ENCODE results near the gene SLC36A4.
"Not testable (repeated sequence)": the region's sequence is repeated elsewhere in the genome, so short reads cannot be mapped to it uniquely, and the experiment has no call there.

SLC36A4 gene

DNA sequence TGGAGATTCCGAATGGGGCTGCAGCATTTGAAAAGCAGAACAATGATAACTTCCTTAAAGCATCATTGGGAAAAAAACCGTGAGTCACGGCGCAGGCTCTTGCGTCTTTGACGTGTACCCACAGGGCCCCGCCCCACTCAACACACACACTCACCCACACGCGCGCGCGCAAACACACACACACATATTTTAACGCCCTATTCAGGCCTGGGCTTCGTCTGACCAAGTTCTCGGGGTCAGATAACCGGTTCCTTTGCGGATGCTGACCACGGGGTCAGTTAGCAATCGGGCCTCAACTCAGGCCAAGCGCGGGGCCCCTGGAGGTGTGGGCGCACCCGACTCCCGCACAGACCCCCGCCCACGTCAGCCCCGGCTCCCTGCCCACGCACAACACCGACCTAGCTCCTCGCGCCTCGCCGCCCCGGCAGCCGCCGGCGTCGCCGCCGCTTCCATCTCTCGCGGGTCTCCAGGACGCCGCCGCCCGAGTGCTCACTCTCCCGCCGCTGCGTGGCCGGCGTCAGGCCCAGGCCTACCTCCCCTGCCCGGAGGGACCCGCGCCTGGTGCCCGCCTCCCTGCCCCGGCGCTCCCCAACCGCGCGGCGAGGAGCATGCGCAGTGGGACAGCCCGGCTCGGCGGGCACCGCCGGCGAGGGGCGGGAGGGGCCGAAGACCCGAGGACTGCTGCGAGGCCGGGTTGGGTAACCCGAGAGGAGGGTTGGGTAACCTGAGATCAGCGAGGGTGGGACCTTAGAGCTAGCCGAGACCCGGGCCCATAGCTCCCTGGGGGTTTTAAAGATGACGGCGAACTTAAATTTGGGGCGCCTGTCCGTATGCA is at the start of gene SLC36A4:
Gene SLC36A4, minus strand, starts transcription at position 612 of the 835 bp plus-strand sequence. Its CDS starts 159 bp downstream, at position 453.
- peak; percentile 93 for DNase-seq

DNA sequence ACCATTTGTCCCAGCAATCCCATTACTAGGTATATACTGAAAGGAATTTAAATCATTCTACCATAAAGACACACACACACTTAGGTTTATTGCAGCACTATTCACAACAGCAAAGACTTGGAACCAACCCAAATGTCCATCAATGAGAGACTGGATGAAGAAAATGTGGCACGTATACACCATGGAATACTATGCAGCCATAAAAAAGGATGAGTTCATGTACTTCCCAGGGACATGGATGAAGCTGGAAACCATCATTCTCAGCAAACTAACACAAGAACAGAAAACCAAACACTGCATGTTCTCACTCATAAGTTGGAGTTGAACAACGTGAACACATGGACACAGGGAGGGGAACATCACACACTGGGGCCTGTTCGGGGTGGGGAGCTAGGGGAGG is 49.0 kb upstream of the SLC36A4 start:
- DNase-seq, result not testable (repeated sequence)

DNA sequence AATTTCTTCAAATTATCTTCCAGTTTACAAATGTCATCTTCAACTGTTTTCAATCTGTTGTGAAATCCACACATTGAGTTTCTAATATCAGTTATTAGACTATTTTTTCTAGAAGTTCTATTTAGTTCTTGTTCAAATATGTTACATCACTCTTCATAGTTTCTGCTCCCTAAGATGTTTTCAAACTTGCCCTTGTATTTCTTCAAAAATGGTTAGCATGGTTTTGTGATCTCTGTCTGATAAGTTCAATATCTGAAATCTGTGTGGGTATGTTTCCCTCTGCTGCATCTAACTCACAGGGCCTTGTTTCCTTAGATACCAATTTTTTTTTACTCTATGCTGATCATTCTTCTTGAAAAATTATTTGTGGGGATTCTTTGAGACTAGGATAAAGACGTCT is 46.2 kb upstream of the SLC36A4 start:
- DNase-seq, result no peak

DNA sequence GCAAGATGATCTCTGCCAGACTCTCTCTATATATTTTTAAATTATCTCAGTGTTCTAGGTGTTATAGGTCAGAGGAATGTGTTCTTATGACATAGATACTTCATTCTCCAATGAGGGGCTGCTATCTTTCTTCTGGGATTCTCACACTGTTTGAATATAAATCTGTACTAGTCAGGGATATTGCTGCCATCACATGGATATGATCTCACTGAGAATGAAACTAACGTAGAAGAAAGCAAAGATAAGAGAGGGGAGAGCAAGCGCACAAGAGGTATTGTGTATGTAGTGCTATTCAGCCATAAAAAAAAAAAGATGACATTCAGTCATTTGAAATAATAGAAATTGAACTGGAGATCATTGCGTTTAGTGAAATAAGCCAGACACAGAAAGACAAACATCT is 42.2 kb upstream of the SLC36A4 start:
- no peak for DNase-seq

DNA sequence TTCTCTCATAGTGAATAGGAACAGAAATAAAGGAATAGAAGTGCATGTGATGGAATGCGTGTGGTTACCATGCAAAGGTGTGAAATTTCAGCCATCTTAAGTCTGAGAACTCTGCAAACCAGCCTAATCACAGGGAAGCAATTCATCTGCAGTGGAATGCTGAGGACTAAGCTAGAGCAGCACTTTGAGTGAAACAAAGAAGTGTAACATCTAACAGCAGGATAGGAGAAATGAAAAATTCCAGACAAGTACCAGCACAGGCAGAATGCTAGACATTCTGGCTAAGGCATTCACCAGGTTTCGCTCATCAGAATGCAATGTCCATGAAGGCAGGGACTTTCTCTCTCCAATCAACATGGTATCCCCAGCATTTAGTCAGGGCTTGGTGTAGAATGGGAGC is 41.2 kb upstream of the SLC36A4 start:
- no peak for DNase-seq

DNA sequence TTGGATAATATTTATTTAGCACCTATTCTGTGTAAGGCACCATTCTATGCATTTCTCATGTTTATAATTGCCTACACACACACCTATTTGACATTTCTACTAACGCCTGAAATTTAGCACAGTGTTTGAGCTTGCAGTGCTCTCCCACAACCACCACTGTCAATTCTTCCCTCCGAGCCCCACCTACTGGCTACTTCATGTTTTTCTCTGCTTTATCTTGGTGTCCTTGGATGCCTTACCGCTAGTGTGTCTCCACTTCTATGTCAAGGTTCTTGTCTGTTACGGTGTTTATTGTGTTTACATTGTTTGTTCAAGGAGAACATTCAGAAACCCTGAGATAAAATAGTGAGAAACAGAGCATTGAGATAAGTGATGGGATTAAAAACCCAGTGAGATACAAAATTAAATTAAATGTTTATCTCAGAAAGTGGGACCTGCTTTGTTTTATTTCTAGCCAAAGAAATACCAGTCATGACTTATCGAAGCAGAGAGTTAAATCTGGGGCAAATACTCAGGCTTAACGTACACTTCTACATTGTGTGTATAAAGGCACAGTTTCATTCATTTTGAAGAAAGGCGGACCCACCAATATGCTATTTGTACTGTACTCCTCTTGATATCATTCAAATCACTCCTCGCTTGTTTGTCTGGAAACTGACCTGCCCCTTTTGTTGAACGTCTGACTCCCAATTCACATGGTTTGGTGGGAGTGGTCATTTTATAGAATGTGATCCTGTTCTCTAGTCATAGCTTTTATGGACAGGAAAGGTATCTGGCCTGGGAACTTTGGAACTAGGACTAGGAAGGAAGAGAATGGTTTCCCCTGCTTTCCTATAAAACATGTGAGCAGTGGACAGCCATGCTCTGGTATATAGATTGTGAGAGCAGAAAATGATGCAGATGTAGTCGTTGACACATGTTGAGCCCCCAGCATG is 39.2 kb upstream of the SLC36A4 start:
- DNase-seq, result peak; percentile 30

DNA sequence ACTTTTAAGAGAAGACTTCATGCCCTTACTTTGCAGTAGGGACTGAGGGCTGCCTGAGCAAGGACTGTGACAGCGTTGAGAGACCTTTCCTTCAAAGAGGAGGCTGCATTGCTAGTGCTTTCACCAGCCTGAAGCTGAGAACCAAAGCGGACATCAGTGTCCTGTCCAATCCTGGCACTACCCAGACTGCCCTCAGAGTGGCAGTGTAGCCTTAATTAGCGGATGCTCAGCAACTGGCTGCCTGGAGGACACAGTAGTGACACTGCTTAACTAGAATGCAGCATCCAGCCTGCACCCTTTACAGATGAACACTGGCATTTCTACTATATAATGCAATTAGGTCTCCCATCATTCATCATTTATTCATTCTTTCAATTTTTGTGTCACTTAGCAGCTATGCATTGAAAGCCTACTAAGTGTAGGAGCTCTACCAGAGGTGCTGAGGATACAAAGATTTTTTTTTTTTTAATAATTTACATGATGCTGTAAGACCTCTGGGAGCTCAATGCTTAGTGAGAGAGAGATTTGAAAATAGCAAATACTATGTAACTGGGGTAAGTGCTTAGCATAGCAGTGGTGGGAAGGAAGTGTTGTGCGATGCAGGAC is 36.9 kb upstream of the SLC36A4 start:
- DNase-seq, result peak; percentile 74

DNA sequence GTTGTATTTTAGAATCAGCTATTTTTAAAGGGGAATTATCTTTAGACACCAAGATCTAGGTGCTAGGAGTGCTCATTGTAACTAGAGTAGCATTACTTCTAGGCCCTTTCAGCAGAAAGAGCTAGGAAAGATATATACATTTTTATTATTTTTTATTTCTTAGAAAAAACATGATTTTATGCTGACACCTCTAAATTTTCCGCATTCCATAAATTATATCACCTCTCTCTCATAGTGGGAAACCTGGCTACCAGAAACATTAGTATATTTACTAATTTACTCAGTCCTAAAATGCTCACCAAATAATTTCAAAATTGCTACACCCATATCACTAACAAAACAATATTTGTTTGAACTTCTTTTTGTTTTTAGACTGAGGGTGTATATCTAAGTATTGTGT is 32.1 kb upstream of the SLC36A4 start:
- no peak for DNase-seq

DNA sequence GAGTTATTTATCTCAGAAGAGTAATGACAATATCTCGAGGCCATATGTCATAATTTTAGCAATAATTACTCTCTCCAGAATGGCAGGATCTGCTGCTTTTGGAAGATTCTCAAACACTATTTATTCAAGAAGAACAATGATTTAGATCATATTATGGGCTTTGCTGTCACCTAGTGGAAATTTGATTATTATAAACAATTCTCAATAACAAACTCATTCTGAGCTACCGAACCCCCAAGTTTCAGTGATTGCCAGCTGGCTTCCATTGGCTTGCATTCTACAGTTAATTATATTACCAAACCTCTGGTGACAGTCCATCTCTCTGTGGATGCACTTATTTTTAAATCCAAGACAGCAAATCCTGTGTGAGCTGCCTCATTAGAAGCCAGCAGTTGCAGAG is 27.9 kb upstream of the SLC36A4 start:
- peak; percentile 20 for DNase-seq

DNA sequence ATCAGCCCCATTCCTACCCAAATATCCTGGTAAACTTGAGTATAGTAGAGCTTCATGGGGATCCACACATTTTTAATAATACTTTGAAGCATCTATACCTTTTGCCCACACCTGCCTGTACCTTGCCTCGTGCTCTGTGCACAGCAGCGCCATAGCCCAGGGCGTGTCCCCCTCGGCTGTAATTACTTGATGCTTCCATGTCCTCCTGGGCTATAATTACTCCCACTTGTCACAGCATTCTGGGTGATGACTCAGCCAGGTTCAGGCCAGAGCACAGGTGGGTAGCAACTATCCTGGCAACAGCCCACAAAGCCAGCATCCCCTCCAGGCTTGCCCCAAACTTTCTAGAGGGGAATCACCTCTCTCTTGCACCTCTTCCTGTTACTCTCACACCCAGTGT is 23.7 kb upstream of the SLC36A4 start:
- DNase-seq, result no peak

DNA sequence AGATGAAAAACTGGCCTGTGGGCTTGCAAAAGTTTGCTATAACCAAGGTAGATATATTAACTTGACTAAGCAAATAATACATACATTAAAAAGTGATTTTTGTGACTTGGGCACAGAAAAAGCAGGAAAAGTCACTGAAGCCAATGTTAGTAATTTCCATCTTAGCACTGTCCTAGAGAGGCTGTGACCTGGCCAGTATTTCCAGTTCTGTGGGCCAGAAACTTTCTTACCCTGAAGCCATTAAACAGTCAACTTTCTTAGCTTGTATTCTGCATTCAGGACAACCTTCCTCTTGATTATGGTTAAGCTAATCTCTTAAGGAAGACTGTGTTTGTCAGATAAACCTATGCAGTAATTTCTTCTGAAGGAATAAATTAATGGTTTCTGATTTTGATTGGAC is 22.3 kb upstream of the SLC36A4 start:
- DNase-seq, result no peak

DNA sequence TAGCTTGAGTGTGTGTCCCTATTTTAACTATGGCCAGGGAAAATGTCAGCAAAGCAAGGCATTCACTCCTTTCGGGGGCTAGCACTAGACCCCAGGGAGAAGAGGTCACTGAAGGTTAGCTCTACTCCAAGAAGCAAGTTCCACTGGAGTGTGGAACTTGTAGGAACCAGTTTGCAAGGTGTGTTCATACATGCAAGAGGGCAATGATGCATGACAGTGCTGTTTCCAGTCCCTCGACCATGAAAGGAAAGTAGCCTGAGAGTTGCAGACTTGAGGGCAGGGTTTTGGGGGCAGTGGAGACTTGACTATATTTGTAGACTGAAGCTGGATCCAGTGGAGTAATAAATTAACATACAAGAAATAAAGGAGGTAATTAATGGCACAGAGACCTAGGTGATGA is 21.6 kb upstream of the SLC36A4 start:
- DNase-seq, result no peak

DNA sequence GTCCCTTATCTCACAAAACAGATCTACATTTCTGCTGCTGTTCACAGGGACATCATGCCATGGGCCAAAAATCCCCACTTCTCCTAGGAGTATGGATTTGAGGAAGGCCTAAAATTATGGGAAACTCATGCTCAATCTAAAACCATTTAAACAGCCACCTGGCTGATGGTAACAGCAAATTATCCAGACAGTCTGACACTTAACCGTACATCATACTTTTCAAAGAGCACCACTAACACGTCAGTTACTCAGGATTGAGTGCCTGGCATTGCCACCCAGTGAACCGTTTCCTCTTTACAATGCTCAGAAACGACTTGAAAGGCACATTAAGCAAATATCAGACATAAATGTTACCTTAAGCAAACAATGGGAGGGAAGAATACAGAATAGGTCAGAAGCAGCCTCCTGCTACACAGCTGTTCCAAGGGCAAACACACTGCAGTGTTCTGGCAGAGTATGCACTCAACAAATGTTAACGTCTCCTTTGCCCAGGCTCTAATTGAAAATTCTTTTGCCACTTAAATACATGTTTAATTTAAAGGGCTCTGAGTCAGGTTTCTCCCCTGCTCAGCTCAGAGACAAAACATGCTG is 18.8 kb upstream of the SLC36A4 start:
- no peak for DNase-seq

DNA sequence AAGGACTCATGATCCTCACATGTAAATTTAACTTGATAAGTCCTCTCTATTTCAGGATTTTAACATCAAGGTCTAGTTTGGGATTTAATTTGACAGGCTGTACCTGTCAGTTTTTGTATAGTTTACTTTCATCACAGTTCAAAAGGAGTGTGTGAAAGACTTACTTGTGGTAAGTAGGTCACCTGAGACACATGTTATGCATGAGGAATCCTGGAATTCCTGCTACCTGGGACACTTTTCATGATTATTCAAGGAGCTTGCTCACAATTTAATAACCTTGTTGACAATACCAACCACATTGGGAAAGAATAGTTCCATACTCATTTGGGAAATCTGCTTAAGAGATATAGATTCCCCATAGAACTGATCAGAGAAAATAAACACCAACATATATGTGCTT is 15.8 kb upstream of the SLC36A4 start:
- DNase-seq, result no peak

DNA sequence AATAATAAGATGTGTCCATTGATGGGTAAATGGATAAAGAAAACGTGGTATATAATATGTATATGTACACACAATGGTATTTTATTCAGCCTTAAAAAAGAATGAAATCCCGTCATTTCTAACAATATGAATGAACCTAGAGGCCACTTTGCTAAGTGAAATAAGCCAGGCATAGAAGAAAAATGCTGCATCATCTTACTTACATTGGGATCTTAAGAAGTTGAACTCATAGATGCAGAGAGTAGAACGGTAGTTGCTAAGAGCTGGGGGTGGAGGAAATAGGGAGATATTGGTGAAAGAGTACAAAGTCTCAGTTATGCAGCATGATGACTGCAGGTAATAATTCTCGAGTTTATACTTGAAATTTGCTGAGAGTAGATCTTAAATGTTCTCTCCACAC is 14.3 kb upstream of the SLC36A4 start:
- no peak for DNase-seq

DNA sequence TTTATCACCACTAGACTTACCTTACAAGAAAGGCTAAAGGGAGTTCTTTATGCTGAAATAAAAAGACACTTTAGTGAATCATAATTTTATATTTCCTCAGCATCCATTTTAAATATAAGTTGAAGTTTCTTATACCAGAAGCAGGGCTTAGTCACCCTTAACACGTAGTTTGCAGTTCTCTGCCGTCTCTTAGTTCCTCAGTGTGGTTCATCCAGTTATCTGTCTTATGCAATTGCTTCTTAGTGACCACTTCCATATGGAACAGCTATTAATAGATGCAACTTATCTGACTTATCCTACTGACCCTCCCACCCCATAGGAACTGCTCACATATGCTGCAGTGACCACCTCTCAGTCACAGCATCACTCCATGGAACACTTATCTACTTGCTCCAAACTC is 11.7 kb upstream of the SLC36A4 start:
- no peak for DNase-seq

DNA sequence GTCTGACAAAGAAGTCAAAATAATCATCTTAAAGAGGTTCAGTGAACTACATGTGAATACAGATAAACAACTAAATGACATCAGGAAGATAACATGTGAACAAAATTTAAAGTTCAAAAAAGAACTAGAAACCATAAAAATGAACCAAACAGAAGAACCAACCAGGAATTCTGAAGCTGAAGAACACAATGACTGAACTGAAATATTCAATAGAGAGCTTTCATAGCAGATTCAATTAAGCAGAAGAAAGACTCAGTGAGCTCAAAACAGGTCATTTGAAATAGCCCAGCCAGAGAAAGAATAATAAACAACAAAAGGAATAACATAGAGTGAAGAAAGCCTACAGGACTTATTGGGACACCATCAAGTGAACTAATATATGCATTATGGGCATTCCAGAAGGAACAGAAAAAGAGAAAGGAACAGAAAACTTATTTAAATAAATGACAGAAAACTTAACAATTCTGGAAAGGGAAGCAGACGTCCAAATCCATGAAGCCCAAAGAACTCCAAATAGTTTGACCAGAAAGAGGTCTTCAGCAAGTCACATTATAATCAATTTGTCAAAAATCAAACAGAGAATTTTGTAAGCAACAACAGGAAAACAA is 11.0 kb upstream of the SLC36A4 start:
- no peak for DNase-seq

DNA sequence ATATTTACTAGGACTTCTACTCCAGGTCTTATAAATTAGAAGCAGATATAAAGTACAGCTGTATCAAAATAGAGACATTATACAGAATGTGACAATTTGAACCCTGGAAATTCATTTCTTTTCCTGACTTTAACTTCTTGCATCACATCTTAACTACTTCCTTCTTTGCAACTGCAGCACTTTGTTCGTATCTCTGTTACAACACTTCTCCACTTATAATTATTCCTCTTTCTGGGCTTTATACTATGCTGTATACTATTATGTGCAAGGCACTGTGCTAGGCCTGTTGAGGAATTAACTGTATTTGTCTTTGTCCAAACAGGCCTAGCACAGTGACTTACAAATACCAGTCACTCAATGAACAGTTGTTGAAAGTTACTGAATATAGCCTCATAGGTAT is 1.8 kb upstream of the SLC36A4 start:
- DNase-seq, result no peak

DNA sequence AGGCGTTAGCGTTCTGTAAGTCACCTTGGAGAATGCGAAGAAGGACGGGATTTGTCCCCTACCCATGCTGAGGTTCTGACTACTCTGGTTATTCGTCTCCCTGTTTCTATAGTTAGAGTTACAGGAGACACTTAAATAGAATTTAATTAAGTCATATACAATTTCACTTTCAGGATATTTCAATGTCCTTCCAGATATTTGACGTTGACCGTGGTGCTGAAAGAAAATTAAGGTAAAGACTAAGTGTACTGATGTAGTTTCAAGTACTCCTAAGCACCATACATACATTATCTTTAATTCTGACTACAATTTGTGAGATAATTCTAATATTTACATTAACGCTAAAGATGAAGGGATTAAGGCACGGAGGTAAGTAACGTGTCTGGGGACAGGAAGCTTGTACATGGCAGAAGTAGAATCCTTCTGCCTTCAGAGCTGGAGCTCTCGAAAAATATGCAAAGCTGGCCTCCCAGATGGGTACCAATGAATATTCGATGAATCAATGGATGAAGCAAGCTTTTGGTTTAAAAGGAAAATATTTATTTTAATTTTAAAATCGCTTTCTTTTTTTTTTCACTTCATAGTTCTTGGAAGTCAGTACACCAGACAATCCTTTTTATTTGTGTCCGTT is 539 bp upstream of the SLC36A4 start:
- peak; percentile 23 for DNase-seq

DNA sequence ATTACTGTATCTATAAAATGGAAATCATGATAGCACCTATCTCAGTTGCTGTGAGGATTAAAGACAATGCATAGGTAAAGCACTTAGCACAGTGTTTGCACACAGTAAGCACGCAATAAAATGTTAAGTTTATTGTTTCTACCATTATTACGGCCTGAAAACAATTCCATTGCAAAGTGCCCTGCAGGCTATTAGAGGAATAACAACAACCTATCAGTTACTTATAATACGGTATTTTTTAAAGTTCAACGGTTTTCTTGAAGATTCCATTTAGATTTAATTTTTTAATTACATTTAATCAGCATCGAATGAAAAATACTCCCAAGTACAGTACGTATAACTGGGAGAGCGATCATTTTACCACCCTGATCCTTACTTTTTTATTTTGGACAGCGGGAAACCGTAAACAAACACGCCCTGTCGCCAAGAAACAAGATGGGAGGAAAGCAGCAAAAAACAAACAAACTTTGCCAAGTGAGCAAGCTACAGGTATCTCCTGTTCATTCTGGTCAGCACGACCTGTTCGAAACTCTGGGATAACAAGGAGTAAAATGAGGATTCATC is 893 bp downstream of the SLC36A4 start:
- peak; percentile 6 for DNase-seq

DNA sequence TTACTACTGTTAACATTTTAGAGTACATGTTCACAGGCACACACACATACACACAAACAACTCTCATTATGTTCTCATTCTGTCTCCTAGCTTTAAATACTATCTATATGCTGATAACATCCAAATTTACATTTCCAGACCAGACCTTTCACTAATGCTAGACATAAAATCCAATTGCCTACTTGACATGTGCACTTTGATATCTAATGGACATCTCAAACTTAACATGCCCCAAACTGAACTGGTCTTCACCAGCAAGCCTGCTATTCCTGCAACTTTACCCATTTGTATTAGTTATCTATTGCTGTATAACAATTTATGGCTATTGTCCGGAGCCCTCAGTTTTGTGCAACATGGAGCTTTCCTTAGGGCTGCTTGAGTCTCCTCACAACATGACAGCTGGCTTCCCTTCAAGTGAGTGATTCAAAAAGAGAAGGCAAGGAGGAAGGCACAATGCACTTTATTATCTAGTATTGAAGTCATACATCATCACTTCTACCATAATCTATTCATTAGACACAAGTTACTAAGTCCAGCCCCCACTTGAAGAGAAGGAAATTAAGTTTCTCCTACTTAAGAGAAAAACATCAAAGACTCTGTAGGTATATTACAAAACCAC is 3.0 kb downstream of the SLC36A4 start:
- no peak for DNase-seq

Data from fibroblast of upper back skin (primary cell).